Dermis blood vessel endothelial cell (primary cell): ENCODE data around the gene GRK5. TPM values are rescaled to one million over a fixed set of nuclear protein-coding genes. Genes with fewer than 3 reads are reported as not detected.

Source experiments
- DNase-seq: peaks from one replicate; pipeline ENCODE4 v3.0.0; 2010
- total RNA-seq: library from RNA; depleted of rRNA; stranded (reverse); fragments of >200 nt; gene quantifications from 2 replicates; pipeline ENCODE4 v1.2.3, GENCODE V29; 2014

GRK5 gene
- total RNA-seq, 1 donor from 2014 or later, result 57.9 TPM

DNA sequence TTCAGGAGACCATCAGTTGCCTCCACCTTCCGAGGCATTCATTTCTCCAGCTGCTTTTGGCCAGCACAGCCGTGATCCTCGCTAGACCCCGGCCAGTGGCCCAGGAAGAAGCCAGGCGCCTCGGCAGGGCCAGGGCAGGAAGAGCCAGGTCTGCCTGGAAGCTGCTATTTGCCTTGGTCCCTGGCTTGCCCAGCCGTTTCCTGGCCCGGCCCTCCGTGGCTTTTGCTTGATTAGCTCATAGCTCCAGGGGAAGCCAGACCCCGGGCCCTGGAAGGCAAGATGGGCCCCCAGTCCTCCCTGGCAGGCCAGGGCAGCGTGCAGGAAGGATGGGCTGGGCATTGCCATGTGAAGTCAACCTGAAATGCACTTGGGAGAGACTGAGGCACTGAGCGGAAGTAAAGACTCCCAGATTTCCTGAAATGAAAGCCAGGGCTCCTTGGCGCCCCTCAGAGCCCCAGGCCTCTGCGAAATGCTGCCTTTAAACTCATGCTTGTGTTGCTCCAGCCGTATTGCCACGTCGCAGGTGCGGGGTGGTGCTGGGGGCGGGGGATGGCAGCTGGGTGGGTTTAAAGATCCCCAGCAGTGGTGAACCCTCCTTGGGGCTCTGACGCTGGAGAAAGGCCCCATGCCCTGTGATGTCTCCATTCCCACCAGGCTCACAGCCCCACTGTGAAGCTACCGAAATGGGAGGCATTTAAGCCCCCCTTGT is 160.6 kb downstream of the GRK5 start:
- peak; percentile 45 for DNase-seq

- no peak for DNase-seq
Observed at GRCh38 chr10:119368581-119368980, 161.2 kb downstream of the GRK5 start.

DNA sequence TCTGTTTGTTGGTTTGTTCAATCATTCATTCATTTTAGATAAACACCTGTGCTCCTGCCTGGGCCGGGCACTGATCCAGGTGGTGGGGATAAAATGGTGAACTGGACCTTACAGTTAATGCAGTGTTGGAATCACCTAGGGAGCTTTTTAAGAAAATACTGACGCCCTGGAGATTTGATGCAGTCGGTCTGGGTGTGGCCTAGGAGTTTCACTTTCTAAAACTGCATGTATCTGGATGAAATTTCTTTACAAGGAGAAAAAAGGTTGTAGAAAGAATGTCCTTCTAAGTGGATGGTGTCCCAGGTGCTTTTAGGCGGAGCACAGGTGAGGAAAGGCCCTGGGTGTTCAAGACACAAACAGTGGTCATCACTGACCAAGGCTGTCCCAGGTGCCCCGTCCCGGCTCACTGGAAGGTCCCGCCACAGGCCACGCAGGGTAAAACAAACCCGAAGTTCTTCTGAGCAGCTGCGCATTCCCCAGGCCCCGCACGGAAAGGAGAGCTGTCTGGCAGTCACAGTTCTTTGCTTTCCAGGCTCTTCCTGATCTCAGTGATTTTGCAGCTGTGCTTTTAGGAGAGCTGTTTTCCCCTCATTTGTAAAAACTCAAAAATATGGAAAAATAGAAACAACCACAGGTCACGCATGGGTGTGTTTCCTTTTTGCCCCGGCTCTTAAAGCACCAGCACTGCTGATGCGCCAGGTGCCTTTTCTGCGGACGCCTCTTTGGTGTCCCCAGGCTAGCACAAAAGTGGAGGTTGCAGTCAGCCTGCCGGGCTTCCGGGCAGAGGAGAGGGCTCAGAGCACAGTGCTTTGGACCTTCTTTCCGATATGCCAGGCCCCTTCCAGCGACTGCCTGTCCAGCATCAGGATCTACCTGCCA is 161.9 kb downstream of the GRK5 start:
- peak; percentile 49 for DNase-seq

DNA sequence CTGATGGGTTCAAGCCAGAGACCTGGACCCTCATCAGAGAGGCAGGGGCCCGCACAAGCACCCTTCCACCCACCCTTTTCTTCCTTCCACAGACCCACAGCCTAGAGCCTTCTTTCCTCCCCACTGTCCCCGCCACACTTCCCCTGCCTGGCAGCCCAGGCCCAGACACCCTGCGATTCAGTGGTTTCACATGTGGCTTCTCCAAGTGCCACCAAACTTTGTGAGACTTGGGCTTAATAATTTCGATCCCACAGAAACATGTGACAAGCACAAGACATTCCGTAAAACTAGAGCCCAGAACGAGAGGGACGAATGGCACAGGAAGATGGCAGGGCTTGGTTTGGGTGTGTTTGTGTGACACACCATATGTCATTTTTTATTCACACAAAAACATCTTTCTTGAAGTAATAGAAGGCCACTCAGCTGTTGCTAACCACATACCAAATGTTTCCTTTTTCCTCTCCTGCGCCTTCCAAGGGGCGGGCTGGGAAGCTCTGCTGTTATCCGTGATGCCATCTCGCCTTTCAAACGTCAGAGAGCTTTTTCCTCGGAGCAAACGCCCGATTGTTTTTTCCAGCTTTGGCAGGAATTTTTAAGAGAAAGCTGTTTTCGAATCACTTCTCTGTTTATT is 162.9 kb downstream of the GRK5 start:
- peak; percentile 95 for DNase-seq

DNA sequence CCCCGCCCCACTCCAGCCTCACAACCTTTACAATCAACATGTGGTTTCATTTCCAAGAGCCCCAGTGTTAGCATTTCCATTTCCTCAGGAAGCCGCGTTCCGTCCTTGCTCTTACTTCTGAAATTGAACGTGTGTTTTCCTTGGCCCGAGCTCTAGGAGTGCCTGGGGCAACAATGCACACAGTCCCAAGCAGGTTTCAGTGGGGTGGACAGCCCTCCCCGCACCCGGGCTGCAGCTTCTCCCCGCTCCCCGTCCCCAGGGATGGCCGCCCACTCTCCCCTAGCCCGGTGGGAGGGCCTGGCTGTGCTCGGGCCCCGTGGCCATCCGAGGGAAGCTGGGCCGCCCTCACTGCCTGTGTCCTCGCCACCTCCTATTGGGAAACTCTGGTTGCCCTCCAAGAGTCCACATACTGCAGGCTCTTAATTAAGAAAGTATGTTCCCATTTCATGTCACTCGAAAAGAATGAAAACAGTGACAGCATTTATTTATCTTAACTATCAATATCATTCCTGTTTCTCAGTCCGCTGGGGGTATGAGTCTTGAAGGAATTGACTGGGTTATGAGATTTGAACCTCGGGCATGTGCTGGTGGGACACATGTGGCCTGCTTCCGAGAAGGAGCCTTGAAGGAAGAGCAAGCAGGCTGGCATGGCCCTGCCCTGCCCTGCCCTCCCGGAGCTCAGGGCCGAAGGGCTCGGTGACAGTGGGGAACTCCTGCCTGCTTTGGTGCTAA is 163.8 kb downstream of the GRK5 start:
- DNase-seq, result peak; percentile 92

GRCh38 chr10:119371704-119372663 is 164.6 kb downstream of the GRK5 start:
- no peak for DNase-seq

- no peak for DNase-seq
Observed at GRCh38 chr10:119373294-119374102, 166.1 kb downstream of the GRK5 start.

- no peak for DNase-seq
Observed at GRCh38 chr10:119374236-119374635, 166.9 kb downstream of the GRK5 start.

DNA sequence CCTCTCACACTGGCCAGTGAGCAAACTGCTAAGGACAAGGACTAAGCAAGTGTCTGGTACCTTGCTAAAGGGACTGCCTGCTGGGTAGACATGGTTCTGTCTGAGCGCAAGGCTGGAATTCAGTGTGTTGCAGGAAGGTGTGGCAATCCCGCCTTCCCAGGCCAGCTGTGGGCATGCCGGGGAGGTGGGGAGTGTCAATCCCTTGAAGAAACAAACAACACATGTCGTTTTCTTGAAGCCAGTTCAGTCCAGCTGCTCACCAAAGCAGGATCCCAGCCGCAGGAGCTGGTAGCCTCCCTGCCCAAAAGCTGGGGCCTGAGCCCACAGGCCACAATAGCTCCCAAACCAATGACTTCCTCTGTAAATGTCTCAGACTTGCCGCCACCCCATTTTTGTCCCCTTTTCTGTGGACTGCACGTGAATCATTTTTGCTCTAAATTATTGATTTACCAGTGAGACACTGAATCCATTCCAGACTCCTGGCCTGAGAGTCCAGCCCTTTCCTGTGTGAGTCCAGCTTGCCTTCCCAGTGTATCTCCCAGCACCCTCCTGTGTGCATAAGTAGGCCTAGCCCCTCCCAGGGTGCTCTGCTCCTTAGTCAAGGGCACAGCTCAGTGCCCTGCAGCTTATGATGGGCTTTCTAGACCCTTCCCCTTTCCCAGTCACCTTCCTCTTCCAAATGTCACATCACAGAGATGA is 168.4 kb downstream of the GRK5 start:
- DNase-seq, result no peak

GRCh38 chr10:119377451-119377957 is 170.1 kb downstream of the GRK5 start:
- DNase-seq, result no peak

GRCh38 chr10:119377958-119378736 is 170.8 kb downstream of the GRK5 start:
- no peak for DNase-seq

- DNase-seq, result no peak
Observed at GRCh38 chr10:119378737-119379067, 171.3 kb downstream of the GRK5 start.

- DNase-seq, result no peak
Observed at GRCh38 chr10:119379466-119380071, 172.2 kb downstream of the GRK5 start.

DNA sequence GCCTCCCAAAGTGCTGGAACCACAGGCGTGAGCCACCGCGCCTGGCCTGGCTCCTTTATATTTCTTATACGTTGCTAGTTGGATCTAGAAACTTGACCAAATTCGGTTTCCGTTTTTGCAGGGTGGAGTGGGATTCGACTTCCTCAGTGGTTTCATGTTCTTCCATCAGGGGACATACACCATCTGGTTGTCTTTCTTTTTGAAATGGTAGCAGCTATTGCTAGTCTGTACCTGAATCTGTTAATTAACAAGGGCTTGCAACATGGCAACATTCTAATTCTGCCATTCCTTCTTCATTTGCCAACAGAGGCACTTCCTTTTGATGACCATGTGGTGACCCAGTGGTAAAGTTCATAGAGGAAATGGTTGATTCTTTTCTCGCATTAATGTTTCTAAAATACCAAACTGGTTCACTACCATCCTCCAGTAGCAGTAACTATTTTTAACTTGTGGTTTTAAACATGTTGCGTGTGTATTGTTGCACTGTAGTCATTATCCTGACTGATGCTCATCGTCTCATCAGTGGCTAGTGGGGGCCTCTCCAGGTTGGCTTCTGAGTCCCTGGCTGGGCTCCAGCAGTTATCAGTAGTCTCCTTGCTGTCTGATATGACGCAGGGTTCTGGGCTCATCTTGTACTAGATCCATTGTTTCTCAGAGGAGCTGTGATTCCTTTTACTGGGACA is 175.9 kb downstream of the GRK5 start:
- DNase-seq, result no peak

DNA sequence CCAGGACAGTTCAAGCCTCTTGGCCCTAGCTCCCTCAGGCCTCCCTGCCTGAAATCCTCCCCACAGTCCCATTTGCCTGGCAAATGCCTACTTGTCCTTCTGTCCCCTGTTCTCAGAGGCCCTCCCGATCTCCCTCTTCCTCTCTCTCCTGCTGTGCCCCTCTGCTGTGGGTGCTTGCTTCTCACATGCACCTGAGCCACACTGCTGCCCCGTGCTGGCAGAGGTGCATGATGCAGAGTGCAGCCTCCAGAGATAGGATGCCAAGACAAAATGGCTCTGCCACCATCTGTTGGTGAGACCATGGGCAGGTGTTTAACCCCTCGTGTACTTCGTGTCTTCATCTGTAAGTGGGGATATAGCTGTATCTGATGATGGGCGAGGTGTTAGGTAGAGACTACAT is 176.8 kb downstream of the GRK5 start:
- no peak for DNase-seq

DNA sequence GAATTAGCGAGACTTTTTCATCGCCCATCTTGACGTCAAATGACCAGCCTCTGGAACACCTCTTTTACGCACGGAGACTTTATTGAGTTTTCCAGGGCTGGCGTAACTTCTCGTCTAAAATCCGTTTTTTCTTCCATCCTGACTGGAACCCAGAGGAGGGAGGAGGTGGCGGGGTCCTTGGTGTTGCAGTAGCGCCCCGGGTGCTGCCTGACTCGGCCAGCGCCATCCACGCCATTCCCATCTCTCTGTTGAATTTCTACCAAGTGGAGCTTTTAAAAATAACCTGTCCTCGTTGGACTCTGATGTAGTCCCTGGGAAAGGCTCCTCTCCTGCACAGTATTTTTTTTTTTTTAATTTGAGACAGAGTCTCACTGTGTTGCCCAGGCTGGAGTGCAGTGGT is 179.3 kb downstream of the GRK5 start:
- no peak for DNase-seq

GRCh38 chr10:119388849-119389345 is 181.5 kb downstream of the GRK5 start:
- no peak for DNase-seq
